Measurements from ENCODE around the gene CDH24.

- TF ChIP-seq EZH2 (IDR thresholded peaks at IDR 0.05; ENCODE audit: insufficient read depth, poor library complexity, severe bottlenecking), result no peak
- no peak for TF ChIP-seq EZH2phosphoT487 (IDR thresholded peaks at IDR 0.05; ENCODE audit: insufficient read depth, low read depth)
These were observed 44.1 kb downstream of the CDH24 start for GRCh38 chr14:23013054-23013748.

Data from GM23248 (cell line).